ENCODE results near the gene OSBP2.

The OSBP2 gene

DNA sequence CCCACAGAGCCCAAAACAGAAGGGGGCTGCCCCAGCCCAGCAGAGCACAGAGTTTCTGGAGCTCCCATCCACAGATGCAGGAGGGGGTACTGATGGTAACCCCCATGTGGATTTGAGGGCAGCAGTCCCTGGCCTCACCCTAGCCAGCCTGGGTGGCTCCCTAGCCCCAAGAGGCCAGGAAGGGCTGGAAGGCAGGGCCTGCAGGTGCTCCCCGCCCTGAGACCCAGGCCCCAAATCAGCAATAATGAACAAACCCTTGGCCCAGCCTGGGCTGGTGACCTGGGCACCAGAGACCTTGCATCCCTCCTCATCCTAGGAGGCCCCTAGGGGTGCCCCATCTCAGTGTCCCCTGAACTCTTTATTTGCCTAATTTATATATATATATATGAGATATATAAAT lies 212.3 kb downstream of the OSBP2 start:
- TF ChIP-seq, protein P1, sequence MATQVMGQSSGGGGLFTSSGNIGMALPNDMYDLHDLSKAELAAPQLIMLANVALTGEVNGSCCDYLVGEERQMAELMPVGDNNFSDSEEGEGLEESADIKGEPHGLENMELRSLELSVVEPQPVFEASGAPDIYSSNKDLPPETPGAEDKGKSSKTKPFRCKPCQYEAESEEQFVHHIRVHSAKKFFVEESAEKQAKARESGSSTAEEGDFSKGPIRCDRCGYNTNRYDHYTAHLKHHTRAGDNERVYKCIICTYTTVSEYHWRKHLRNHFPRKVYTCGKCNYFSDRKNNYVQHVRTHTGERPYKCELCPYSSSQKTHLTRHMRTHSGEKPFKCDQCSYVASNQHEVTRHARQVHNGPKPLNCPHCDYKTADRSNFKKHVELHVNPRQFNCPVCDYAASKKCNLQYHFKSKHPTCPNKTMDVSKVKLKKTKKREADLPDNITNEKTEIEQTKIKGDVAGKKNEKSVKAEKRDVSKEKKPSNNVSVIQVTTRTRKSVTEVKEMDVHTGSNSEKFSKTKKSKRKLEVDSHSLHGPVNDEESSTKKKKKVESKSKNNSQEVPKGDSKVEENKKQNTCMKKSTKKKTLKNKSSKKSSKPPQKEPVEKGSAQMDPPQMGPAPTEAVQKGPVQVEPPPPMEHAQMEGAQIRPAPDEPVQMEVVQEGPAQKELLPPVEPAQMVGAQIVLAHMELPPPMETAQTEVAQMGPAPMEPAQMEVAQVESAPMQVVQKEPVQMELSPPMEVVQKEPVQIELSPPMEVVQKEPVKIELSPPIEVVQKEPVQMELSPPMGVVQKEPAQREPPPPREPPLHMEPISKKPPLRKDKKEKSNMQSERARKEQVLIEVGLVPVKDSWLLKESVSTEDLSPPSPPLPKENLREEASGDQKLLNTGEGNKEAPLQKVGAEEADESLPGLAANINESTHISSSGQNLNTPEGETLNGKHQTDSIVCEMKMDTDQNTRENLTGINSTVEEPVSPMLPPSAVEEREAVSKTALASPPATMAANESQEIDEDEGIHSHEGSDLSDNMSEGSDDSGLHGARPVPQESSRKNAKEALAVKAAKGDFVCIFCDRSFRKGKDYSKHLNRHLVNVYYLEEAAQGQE (IDR thresholded peaks at IDR 0.05; ENCODE audit: insufficient read depth in 1 of 2, low read depth in 2 of 2, low read length in 2 of 2): no peak
- TF ChIP-seq SIN3A (IDR thresholded peaks at IDR 0.05; ENCODE audit: borderline replicate concordance, insufficient read depth, low read length) (no peak), TAF1 (IDR thresholded peaks at IDR 0.05; ENCODE audit: borderline replicate concordance, insufficient read depth, low read length) (no peak), POLR2AphosphoS5 (IDR thresholded peaks at IDR 0.05; ENCODE audit: low read depth, low read length) (no peak), FOXP2 (optimal IDR thresholded peaks at IDR 0.05; ENCODE audit: borderline replicate concordance, extremely low read depth, extremely low read length, insufficient read depth) (no peak)

DNA sequence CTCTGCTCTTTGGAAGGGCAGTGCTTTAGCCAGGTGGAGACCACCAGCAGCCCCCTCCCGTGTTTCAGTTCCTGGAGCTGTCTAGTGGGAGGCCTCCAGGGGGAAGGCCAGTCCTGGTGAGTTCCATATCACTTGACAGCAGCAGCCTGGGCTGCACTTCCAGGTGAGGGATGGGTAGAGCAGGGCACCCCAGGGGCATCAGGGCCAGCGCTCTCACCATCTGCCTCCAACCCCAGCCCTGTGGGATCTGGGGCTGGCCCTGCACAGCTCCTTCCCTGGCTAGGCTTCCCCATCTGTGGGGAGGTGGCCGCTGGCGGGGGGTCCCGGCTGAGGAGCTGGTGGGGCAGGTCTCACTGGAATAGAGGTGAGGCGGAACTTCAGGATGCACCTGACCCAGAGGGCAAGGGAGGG lies 213.4 kb downstream of the OSBP2 start:
- TF ChIP-seq, protein P1 (IDR thresholded peaks at IDR 0.05; ENCODE audit: insufficient read depth in 1 of 2, low read depth in 2 of 2, low read length in 2 of 2): no peak
- no peak for TF ChIP-seq POLR2AphosphoS5 (IDR thresholded peaks at IDR 0.05; ENCODE audit: low read depth, low read length)

DNA sequence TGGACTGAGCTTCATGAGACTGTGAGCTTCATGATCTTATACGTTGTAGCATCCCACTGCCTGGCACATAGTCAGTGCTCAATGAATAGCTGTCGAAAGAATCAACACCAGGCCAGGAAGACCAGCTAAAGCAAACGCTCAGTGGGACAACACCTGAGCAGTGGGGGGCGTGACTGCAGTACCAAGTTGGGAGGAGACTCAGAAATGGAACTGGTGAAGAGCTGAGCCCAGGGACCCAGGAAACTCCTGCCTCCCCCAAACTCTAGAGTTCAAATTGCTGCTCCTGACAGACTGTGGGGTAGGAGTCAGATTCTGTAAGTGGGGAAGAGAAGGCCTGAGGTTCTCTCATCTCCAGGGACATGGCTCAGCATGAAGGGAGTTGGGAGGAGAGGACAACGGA lies 214.6 kb downstream of the OSBP2 start:
- TF ChIP-seq POLR2AphosphoS5 (IDR thresholded peaks at IDR 0.05; ENCODE audit: low read depth, low read length): no peak
- no peak for TF ChIP-seq FOXP2 (optimal IDR thresholded peaks at IDR 0.05; ENCODE audit: borderline replicate concordance, extremely low read depth, extremely low read length, insufficient read depth)
- TF ChIP-seq, protein P1 (IDR thresholded peaks at IDR 0.05; ENCODE audit: insufficient read depth in 1 of 2, low read depth in 2 of 2, low read length in 2 of 2): no peak
- TF ChIP-seq SIN3A (IDR thresholded peaks at IDR 0.05; ENCODE audit: borderline replicate concordance, insufficient read depth, low read length): no peak
- TF ChIP-seq TAF1 (IDR thresholded peaks at IDR 0.05; ENCODE audit: borderline replicate concordance, insufficient read depth, low read length): no peak

DNA sequence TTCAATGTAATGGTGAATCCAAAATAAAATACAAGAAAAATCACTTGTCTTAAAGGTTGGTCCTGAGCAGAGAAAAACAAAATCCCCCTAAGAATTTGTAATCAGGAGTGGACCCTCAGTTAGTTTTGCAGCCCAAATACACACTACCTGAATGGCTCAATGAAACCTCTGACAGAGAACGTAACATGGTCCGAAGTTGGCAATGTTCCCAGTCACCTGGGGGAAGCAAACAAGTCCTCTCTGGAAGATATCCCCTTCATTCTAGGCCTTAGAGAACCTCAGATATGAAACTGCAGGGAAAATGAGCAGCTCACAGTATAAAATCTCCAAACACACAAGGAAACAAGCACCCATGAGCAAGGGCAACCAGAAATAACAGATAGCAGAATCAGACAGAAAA lies 215.7 kb downstream of the OSBP2 start:
- TF ChIP-seq FOXP2 (optimal IDR thresholded peaks at IDR 0.05; ENCODE audit: borderline replicate concordance, extremely low read depth, extremely low read length, insufficient read depth): no peak
- no peak for TF ChIP-seq POLR2AphosphoS5 (IDR thresholded peaks at IDR 0.05; ENCODE audit: low read depth, low read length)
- no peak for TF ChIP-seq TAF1 (IDR thresholded peaks at IDR 0.05; ENCODE audit: borderline replicate concordance, insufficient read depth, low read length)
- TF ChIP-seq, protein P1 (IDR thresholded peaks at IDR 0.05; ENCODE audit: insufficient read depth in 1 of 2, low read depth in 2 of 2, low read length in 2 of 2): no peak
- TF ChIP-seq SIN3A (IDR thresholded peaks at IDR 0.05; ENCODE audit: borderline replicate concordance, insufficient read depth, low read length): no peak

DNA sequence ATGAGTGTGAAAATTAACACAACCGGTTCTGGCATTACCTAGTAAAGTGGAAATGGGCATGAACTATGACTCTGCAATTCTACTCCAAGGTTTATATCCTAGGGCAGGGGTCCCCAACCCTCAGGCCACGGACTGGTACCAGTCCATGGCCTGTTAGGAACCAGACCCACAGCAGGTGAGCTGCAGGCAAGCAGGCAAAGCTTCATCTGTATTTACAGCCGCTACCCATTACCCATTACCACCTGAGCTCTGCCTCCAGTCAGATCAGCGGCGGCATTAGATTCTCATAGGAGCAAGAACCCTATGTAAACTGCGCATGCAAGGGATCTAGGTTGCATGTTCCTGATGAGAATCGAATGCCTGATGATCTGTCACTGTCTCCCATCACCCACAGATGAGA lies 224.1 kb downstream of the OSBP2 start:
- TF ChIP-seq, protein P1 (IDR thresholded peaks at IDR 0.05; ENCODE audit: insufficient read depth in 1 of 2, low read depth in 2 of 2, low read length in 2 of 2): no peak
- TF ChIP-seq POLR2AphosphoS5 (IDR thresholded peaks at IDR 0.05; ENCODE audit: low read depth, low read length): no peak
- no peak for TF ChIP-seq SIN3A (IDR thresholded peaks at IDR 0.05; ENCODE audit: borderline replicate concordance, insufficient read depth, low read length)
- no peak for TF ChIP-seq FOXP2 (optimal IDR thresholded peaks at IDR 0.05; ENCODE audit: borderline replicate concordance, extremely low read depth, extremely low read length, insufficient read depth)

Data from PFSK-1 (cell line).